HCT116 (cell line): Measurements from ENCODE around the gene DCLRE1A. TPM values are rescaled to one million over a fixed set of nuclear protein-coding genes. Genes with fewer than 3 reads are reported as not detected.
"Not testable (repeated sequence)": the region's sequence is repeated elsewhere in the genome, so short reads cannot be mapped to it uniquely, and the experiment has no call there.

Experiments used
- ATAC-seq: fragments of 200-7000 bp; cut with Tn5 transposase; 2 replicates; pipeline ENCODE4 v1.9.1; 2020; ENCODE audit warnings: mild to moderate bottlenecking, moderate library complexity
- BruUV-seq: library from RNA; stranded (reverse); fragments of 400-500 nt; replicated peaks from 2 replicates; lab custom pipeline; 2021; lab: Mats Ljungman, UMichigan
- CTCF ChIA-PET: fragments of 300-600 bp; sonication (Branson Sonifier 250); formaldehyde crosslinking; loops from one replicate; lab custom pipeline; 2021; ENCODE audit warnings: antibody characterized with exemption; lab: Charles Lee
- POLR2A ChIA-PET: fragments of 300-600, 350-600 bp; sonication (Branson Sonifier 250); formaldehyde crosslinking; loops from one replicate; lab custom pipeline; 2021; ENCODE audit warnings: antibody characterized with exemption; lab: Charles Lee
- RAD21 ChIA-PET, 2 experiments: fragments of 300-600 bp; sonication (Branson Sonifier 250); formaldehyde crosslinking; loops; one replicate each; lab custom pipeline; 2023; ENCODE audit warnings: low total read pairs in 2 of 2; ENCODE audit not compliant: uncharacterized antibody in 2 of 2, unreplicated experiment in 2 of 2, low non-redundant PET in 1 of 2; lab: Charles Lee
- DNase-seq: peaks from one replicate; pipeline ENCODE4 v3.0.0-alpha.2; 2010; ENCODE audit warnings: low read depth, low spot score
- H2AFZ ChIP-seq: fragments of 200-600 bp; shearing (Covaris generic), sonication (generic); 2 replicates; pipeline ENCODE4 v1.6.1; 2017; ENCODE audit warnings: low read depth, mixed run types, mixed read lengths, antibody characterized with exemption, low read length; ENCODE audit not compliant: poor library complexity, severe bottlenecking
- H3K27ac ChIP-seq: 2 replicates; pipeline ENCODE4 v1.5.1; 2012; ENCODE audit warnings: low read depth, low read length
- H3K27me3 ChIP-seq: fragments of 200-600 bp; sonication (generic); 2 replicates; pipeline ENCODE4 v1.6.1; 2016; ENCODE audit warnings: mixed run types, low read length, mixed read lengths; ENCODE audit not compliant: insufficient read depth
- H3K36me3 ChIP-seq, 2 experiments: fragments of 200-500 bp in 1 of 2; fragments of 200-600 bp in 1 of 2; sonication (Bioruptor generic) in 1 of 2; sonication (generic) in 1 of 2; 2 replicates each; pipeline versions ENCODE4 v1.5.1 to v1.6.1; 2014 to 2016; ENCODE audit warnings: low read length in 2 of 2, inconsistent platforms in 1 of 2, mixed read lengths in 1 of 2, mixed run types in 1 of 2; ENCODE audit not compliant: insufficient read depth in 2 of 2, control insufficient read depth in 1 of 2
- H3K4me1 ChIP-seq, 2 experiments: fragments of 200-600 bp in 1 of 2; sonication (generic) in 1 of 2; 2 replicates each; pipeline versions ENCODE4 v1.5.1 to v1.6.1; 2012 to 2017; ENCODE audit warnings: low read length in 2 of 2, inconsistent platforms in 1 of 2, mild to moderate bottlenecking in 1 of 2, mixed read lengths in 1 of 2, mixed run types in 1 of 2, moderate library complexity in 1 of 2; ENCODE audit not compliant: insufficient read depth in 2 of 2, control insufficient read depth in 1 of 2
- H3K4me2 ChIP-seq: fragments of 200-600 bp; sonication (generic); 2 replicates; pipeline ENCODE4 v1.6.1; 2017; ENCODE audit warnings: mixed run types, low read length, mixed read lengths
- H3K4me3 ChIP-seq, 2 experiments: fragments of 200-600 bp in 1 of 2; sonication (generic) in 1 of 2; replicated peaks in 1 of 2; 2 replicates each; pipeline ENCODE4 v1.5.1; 2011 to 2016; ENCODE audit warnings: low read length in 2 of 2, control low read depth in 1 of 2, low read depth in 1 of 2, mild to moderate bottlenecking in 1 of 2, mixed read lengths in 1 of 2, mixed run types in 1 of 2
- H3K79me2 ChIP-seq: fragments of 200-600 bp; sonication (generic); 2 replicates; pipeline ENCODE4 v1.6.1; 2017; ENCODE audit warnings: mild to moderate bottlenecking, mixed run types, low read length, moderate library complexity, mixed read lengths; ENCODE audit not compliant: insufficient read depth
- H3K9ac ChIP-seq: fragments of 200-600 bp; sonication (generic); 2 replicates; pipeline ENCODE4 v1.6.1; 2016; ENCODE audit warnings: low read length, mixed read lengths
- H3K9me2 ChIP-seq: fragments of 200-600 bp; sonication (generic), shearing (Covaris generic); 2 replicates; pipeline ENCODE4 v1.6.1; 2017; ENCODE audit warnings: mixed run types, mild to moderate bottlenecking, moderate library complexity; ENCODE audit not compliant: insufficient read depth
- H3K9me3 ChIP-seq, 2 experiments: fragments of 200-500 bp in 1 of 2; fragments of 200-600 bp in 1 of 2; sonication (Bioruptor generic) in 1 of 2; sonication (generic) in 1 of 2; 2 replicates each; pipeline ENCODE4 v1.6.1; 2014 to 2017; ENCODE audit warnings: low read length in 2 of 2, mixed read lengths in 2 of 2, inconsistent platforms in 1 of 2, low read depth in 1 of 2, mild to moderate bottlenecking in 1 of 2, mixed run types in 1 of 2, moderate library complexity in 1 of 2; ENCODE audit not compliant: control insufficient read depth in 1 of 2, insufficient read depth in 1 of 2
- H4K20me1 ChIP-seq: fragments of 200-600 bp; sonication (generic), shearing (Covaris generic); 2 replicates; pipeline ENCODE4 v1.6.1; 2017; ENCODE audit warnings: mixed run types, mild to moderate bottlenecking, moderate library complexity; ENCODE audit not compliant: insufficient read depth
- CEBPB ChIP-seq: IDR thresholded peaks from 2 replicates; pipeline ENCODE4 v1.6.1; 2012; ENCODE audit warnings: low read depth
- CTCF ChIP-seq, 3 experiments: fragments of 200-600 bp in 1 of 3; sonication (generic) in 1 of 3; IDR thresholded peaks in 2 of 3; conservative IDR thresholded peaks in 1 of 3; 2 replicates each; pipeline ENCODE4 v1.5.1; 2012 to 2017; ENCODE audit warnings: low read depth in 2 of 3, low read length in 2 of 3, antibody characterized with exemption in 1 of 3, borderline replicate concordance in 1 of 3, control low read depth in 1 of 3, mild to moderate bottlenecking in 1 of 3, mixed read lengths in 1 of 3, mixed run types in 1 of 3, moderate library complexity in 1 of 3; ENCODE audit not compliant: insufficient read depth in 1 of 3
- ELF1 ChIP-seq: IDR thresholded peaks from 2 replicates; pipeline ENCODE4 v1.6.1; 2012; ENCODE audit warnings: low read depth, borderline replicate concordance
- EZH2 ChIP-seq: fragments of 200-600 bp; sonication (generic); IDR thresholded peaks from 2 replicates; pipeline ENCODE4 v1.6.1; 2017; ENCODE audit warnings: antibody characterized with exemption, mixed run types
- EZH2phosphoT487 ChIP-seq: fragments of 200-600 bp; IDR thresholded peaks from 2 replicates; pipeline ENCODE4 v1.6.1; 2018; ENCODE audit warnings: antibody characterized with exemption, borderline replicate concordance
- JUND ChIP-seq: IDR thresholded peaks from 2 replicates; pipeline ENCODE4 v1.6.1; 2012
- POLR2A ChIP-seq: IDR thresholded peaks from 2 replicates; pipeline ENCODE4 v1.7.0; 2011; ENCODE audit warnings: borderline replicate concordance; ENCODE audit not compliant: insufficient read depth, insufficient read length; ENCODE audit errors: extremely low read depth
- POLR2AphosphoS5 ChIP-seq: IDR thresholded peaks from 2 replicates; pipeline ENCODE4 v1.6.1; 2011; ENCODE audit warnings: mild to moderate bottlenecking, low read depth, low read length, moderate library complexity
- RAD21 ChIP-seq: IDR thresholded peaks from 2 replicates; pipeline ENCODE4 v1.6.1; 2012; ENCODE audit warnings: low read depth, mild to moderate bottlenecking
- SIN3A ChIP-seq: IDR thresholded peaks from 2 replicates; pipeline ENCODE4 v1.6.1; 2012; ENCODE audit warnings: low read depth
- SP1 ChIP-seq: IDR thresholded peaks from 2 replicates; pipeline ENCODE4 v1.6.1; 2012; ENCODE audit warnings: low read depth
- TCF7L2 ChIP-seq: IDR thresholded peaks from 2 replicates; pipeline ENCODE4 v1.7.0; 2011; ENCODE audit warnings: borderline replicate concordance, inconsistent platforms; ENCODE audit not compliant: insufficient read depth, insufficient read length; ENCODE audit errors: extremely low read depth
- ZFX ChIP-seq: fragments of 450-650 bp; IDR thresholded peaks from 2 replicates; pipeline ENCODE4 v1.6.1; 2017
- ZNF274 ChIP-seq: fragments of 200-500 bp; sonication (Bioruptor generic); IDR thresholded peaks from 2 replicates; pipeline ENCODE4 v1.6.1; 2014; ENCODE audit warnings: mild to moderate bottlenecking, low read depth, low read length, inconsistent platforms
- intact Hi-C: fragments of 100-400 bp; cut with micrococcal nuclease; formaldehyde crosslinking; loops from 2 replicates; pipeline ENCODE4 v1.10.0; 2022
- total RNA-seq: library from RNA; stranded (reverse); gene quantifications from one replicate; pipeline ENCODE4 v1.2.1, GENCODE V29; 2021; ENCODE audit not compliant: unreplicated experiment
- TF ChIP-seq, protein P1 (sequence below): IDR thresholded peaks from 2 replicates; pipeline ENCODE4 v1.6.1; 2012
- TF ChIP-seq, protein P2 (sequence below): IDR thresholded peaks from 2 replicates; pipeline ENCODE4 v1.6.1; 2011; ENCODE audit warnings: mild to moderate bottlenecking, low read length, moderate library complexity; ENCODE audit not compliant: insufficient replicate concordance; ENCODE audit errors: extremely low read depth
- TF ChIP-seq, protein P3 (sequence below): IDR thresholded peaks from 2 replicates; pipeline ENCODE4 v1.6.1; 2012

The DCLRE1A gene
- total RNA-seq, 1 experiment from 2014 or later: 13.9 TPM

- Histone ChIP-seq H3K27ac (no peak overlapping the region), H3K9me2 (no peaks in the 10 kb centered on the region), H3K9ac (no peak overlapping the region), H4K20me1 (no peaks in the 10 kb centered on the region), H3K27me3 (no peaks in the 10 kb centered on the region), H2AFZ (no peak overlapping the region), H3K79me2 (no peaks in the 10 kb centered on the region), H3K36me3 (no peaks in the 10 kb centered on the region), H3K4me2 (no peak overlapping the region), H3K4me3 (no peak overlapping the region), H3K9me3 (no peaks in the 10 kb centered on the region), H3K4me1 (no peaks in the 10 kb centered on the region)
- DNase-seq: no peak
- TF ChIP-seq ZNF274 (no peak), CEBPB (no peak), SP1 (no peak), POLR2A (no peak), CTCF (IDR thresholded peaks at IDR 0.05 in 2 of 3, conservative IDR thresholded peaks at IDR 0.05 in 1 of 3; ENCODE audit: borderline replicate concordance in 1 of 3, insufficient read depth in 1 of 3, low read depth in 2 of 3, low read length in 2 of 3) (no peak), RAD21 (no peak), JUND (no peak), ZFX (no peak), TCF7L2 (no peak), ELF1 (no peak), POLR2AphosphoS5 (no peak), SIN3A (no peak), EZH2phosphoT487 (no peak), EZH2 (no peak)
- TF ChIP-seq, protein P1, sequence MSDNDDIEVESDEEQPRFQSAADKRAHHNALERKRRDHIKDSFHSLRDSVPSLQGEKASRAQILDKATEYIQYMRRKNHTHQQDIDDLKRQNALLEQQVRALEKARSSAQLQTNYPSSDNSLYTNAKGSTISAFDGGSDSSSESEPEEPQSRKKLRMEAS: no peak
- TF ChIP-seq, protein P2, sequence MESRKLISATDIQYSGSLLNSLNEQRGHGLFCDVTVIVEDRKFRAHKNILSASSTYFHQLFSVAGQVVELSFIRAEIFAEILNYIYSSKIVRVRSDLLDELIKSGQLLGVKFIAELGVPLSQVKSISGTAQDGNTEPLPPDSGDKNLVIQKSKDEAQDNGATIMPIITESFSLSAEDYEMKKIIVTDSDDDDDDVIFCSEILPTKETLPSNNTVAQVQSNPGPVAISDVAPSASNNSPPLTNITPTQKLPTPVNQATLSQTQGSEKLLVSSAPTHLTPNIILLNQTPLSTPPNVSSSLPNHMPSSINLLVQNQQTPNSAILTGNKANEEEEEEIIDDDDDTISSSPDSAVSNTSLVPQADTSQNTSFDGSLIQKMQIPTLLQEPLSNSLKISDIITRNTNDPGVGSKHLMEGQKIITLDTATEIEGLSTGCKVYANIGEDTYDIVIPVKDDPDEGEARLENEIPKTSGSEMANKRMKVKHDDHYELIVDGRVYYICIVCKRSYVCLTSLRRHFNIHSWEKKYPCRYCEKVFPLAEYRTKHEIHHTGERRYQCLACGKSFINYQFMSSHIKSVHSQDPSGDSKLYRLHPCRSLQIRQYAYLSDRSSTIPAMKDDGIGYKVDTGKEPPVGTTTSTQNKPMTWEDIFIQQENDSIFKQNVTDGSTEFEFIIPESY: no peak
- TF ChIP-seq, protein P3, sequence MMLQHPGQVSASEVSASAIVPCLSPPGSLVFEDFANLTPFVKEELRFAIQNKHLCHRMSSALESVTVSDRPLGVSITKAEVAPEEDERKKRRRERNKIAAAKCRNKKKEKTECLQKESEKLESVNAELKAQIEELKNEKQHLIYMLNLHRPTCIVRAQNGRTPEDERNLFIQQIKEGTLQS: no peak
- ChIA-PET RAD21 (no interaction called here), CTCF (no interaction called here), POLR2A (no interaction called here)
- intact Hi-C loops: no loop called here
- ATAC-seq: peak; percentile 40; the same call in 1 of the 2 replicates
- BruUV-seq: no TSS peak
Measured at GRCh38 chr10:113819989-113820388, 33.9 kb downstream of the DCLRE1A start.

DNA sequence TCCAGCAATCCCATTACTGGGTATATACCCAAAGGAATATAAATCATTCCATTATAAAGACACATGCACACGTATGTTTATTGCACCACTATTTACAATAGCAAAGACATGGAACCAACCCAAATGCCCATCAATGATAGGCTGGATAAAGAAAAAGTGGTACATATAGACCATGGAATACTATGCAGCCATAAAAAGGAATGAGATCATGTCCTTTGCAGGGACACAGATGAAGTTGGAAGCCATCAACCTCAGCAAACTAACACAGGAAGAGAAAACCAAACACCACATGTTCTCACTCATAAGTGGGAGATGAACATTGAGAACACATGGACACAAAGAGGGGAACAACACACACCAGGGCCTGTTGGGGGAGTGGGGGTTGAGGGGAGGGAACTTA, 39.2 kb downstream of the DCLRE1A start:
- H3K36me3 ChIP-seq, H3K9ac ChIP-seq, H3K4me2 ChIP-seq, RAD21 ChIA-PET, H3K4me3 ChIP-seq, POLR2A ChIA-PET, H4K20me1 ChIP-seq, intact Hi-C loops, H3K27me3 ChIP-seq, BruUV-seq, H3K4me1 ChIP-seq, CTCF ChIA-PET, H2AFZ ChIP-seq, H3K9me2 ChIP-seq, ATAC-seq, H3K9me3 ChIP-seq, H3K27ac ChIP-seq, H3K79me2 ChIP-seq, DNase-seq: not testable (repeated sequence)
